HTERT RPE-1 (cell line): Measurements from ENCODE around the gene DMC1.
"Not testable (repeated sequence)": the region's sequence is repeated elsewhere in the genome, so short reads cannot be mapped to it uniquely, and the experiment has no call there.

Source experiments
- in situ Hi-C: fragments of 300-500 bp; cut with MboI; formaldehyde crosslinking; loops from 4 replicates; pipeline ENCODE4 v1.14.3; 2020; ENCODE audit warnings: low sequenced_read_pairs

Gene DMC1

GRCh38 chr22:38470179-38470578 is 99.8 kb downstream of the DMC1 start:
- in situ Hi-C loops: not testable (repeated sequence)

- in situ Hi-C loops: no loop called here
These were observed 100.6 kb downstream of the DMC1 start for GRCh38 chr22:38469306-38469781.
